Inflammatory macrophage treated with lipopolysaccharide for 1 hour (primary cell): ENCODE measurements around the gene SHFL.

Experiments
- DNase-seq, 2 donors: peaks; one replicate each; pipeline ENCODE4 v3.0.0-alpha.2; 2020 to 2022

Gene SHFL

DNA sequence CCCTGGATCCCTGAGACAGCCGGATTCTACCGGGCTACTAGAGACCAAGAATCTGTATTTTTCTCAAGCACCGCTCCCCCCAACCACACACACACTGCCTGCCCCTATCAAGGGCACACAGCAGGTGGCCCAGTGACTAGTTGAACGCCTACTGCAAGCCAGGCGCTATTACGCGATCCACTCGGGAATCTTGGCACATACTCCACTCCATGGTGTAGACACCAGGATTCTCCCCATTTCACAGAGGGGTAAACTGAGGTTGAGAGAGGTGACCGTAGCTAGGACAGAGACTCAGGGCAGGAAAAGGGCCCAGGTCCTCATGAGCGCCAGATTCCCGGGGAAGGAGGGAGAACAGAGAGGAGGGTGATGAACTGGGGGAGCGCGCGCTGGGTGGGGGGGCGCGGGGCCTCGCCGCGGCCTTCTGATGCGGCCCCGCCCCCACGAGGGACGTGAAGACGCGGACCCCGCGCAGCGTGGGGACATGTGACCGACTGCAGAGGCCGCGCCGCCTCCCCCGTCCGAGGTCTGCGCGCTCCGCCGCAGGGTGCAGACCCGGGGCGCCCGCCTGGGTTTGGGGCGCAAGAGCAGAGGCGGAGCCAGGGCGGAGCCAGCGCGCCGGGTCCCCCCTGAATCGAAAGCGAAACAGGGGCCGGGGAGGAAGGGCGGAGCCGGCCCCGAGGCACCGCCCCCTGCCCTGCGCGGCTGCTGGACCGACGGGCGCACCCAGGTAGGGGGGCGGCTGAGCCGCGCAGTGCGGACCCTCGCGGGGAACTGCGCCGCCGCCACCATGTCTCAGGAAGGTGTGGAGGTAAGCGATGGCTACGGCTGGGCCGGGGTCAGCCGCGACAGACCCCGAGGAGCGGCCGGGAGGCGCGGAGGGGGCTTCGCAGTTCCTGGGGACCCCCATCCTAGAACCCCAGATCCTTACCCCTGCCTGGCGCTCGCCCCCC, at the start of gene SHFL:
TSS of gene SHFL (plus strand) at position 677 of the 950 bp plus-strand sequence. CDS start at position 788, 111 bp downstream.
- DNase-seq = peak; percentile 51 to 87

DNA sequence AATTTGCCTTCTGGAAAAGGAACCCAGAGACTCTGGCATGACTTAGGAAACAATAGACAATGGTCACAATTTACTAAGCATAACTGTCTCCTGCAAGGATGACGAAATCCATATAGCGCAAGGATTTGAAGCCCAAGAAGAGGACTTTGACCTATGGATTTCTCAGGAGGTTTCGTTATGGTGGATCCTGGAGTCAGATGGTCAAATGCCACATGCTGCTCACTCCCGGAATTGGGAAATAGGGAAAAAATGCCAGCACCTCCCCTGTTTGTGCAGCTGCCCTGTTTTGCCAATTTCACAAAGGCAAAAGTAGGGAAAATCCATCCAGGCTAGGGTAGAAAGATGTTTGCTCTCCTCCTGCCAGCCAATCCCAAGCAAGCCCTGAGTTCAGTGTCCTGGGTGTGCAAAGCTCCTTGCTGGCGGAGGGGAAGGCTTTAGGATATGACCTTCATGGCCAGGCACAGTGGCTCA, 49.5 kb upstream of the SHFL start:
- DNase-seq = no peak

DNA sequence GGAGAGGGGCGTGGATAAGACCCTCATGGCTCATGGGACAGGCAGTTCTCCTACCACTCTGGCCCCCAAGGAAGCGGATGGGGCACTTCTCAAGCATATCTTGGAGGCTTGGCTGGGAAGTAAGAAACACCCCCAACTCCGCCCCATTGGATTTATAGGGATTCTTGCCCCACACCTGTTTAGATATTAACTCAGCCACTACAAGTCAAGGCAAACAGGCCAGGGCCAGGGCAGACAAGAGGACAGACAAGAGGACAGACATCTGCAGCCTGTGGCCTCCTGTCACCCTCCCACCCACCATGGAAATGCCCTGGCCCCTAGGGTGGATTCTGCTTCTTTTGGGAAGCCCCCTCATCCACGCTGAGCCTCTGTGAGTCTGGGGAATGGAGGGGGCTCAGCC, 48.8 kb upstream of the SHFL start:
- DNase-seq = no peak

DNA sequence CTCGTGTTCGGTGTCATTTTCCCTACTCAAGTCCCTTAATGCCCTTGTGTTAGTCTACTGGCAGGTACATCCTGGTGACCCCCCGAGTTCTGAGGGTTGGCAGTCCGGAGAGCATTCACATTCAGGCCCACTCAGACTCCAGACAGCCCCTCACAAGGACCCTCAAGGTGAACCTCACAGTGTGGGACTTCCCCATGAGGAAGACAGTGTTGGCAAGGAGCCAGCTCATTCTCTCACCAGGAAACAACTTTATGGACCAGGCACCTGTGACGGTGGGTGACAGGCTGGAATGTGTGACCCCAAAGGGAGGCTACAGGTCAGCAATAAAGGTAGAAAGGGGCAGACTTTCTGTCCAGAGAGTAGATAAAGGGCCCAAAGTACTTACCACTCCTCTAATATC, 48.3 kb upstream of the SHFL start:
- DNase-seq = no peak

DNA sequence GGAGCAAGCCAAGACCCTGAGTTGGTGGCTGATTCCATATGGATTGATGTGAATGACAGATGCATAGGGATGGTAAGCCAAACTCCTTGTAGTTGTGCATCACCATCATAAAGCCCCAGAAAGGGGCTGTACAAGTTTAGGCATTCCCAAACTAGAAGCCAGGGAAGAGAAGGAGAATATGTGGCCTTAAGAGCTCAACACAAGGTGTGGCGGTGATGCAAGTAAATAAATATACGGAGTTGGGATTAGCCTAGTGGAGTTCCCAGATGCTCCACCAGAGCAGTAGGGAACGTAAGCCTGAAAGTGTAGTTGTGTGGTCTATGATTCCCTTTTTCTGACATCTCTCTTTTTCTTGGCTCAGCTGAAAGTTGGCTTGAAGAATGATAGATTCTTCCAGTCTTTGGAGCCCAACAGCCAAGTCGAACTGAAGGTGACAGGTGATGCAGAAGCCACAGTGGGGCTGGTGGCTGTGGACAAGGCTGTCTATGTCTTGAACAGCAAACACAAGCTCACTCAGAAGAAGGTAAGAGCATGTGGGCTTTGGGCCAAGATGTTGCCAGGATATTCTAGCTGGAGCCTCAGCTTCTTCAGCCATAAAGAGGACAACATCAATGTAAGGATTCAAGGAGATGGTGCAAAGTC, 42.7 kb upstream of the SHFL start:
- DNase-seq = no peak

DNA sequence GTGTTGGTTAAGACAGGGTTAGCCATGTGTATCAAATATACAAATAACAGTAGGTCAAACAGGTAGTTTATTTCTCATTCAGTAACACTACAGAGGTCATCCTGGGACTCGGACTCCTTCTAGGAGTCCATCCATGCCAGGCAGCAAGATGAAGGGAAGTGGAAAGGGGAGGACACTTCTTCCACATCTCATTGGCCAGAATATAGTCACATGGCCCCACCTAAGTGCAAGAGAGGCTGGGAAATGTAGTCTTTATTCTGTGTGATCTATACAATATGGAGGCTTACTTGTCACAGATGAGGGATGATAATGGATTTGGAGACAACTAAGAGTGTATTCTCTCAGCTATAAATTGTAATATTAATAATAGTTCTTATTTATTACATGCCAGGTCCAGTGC, 41.7 kb upstream of the SHFL start:
- DNase-seq = no peak

DNA sequence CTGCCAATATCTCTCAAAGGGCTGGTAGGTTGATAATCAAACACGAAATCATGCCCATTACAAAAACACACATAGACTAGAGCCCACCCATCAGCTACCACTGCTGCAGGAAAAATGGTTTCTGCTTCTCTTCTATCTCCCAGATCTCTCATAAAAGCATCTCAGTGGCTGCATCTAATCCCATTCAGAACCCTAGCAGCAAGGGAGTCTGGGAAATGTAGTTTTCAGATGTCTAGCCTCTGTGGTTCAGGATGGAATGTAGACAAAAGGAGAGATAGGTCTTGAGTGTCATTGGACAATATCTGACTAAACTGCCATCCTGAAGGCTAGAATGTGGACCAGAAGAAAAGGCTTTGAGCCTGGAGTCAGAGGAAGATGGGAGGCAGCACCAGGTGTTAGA, 40.7 kb upstream of the SHFL start:
- DNase-seq = no peak

DNA sequence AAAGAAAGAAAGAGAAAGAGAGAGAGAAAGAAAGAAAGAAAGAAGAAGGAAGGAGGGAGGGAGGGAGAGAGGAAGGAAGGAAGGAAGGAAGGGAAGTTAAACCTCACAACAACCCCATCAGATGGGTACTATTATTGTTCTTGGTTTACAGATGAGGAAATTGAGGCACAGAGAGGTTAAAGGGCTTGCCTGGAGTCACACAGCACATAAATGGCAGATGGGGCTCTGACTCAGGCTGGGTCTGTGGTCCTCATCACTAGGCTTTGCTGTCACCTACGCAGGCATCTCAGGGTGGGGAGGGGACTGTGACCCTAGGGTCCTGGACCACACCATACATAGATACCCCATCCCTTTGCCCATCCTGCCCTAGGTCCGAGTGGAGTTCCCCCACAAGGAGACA, 36.5 kb upstream of the SHFL start:
- no peak for DNase-seq

DNA sequence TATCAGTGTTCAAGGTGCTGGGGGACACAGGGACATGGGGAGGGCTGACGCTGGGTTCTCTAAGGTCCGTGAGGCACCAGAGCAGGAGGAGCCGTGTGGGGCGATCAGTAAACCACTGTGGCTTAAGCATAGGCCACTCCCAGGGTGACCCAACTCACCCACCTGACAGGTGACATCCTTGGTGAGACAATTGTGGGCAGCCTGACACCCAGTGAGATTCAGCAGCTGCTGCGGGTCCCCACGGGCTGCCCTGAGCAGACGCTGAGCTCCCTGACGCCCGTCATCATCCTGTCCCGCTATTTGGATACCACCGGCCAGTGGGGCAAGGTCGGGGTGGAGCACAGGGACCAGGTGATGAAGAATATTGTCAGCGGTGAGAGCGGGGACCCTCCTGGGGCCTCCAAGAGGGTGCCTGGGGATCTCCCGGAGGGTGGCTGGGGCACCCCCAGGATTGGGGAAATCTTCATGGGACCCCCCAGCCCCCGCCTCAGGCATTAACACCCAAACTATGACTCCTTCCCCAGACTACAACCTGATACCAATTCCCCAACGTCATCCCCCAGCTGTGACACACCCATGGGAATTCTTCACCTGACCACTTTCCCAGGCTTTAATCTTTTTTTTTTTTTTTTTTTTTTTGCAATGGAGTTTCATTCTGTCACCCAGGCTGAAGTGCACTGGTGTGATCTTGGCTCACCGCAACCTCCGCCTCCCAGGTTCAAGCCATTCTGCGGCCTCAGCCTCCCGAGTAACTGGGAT, 33.3 kb upstream of the SHFL start:
- DNase-seq = no peak

DNA sequence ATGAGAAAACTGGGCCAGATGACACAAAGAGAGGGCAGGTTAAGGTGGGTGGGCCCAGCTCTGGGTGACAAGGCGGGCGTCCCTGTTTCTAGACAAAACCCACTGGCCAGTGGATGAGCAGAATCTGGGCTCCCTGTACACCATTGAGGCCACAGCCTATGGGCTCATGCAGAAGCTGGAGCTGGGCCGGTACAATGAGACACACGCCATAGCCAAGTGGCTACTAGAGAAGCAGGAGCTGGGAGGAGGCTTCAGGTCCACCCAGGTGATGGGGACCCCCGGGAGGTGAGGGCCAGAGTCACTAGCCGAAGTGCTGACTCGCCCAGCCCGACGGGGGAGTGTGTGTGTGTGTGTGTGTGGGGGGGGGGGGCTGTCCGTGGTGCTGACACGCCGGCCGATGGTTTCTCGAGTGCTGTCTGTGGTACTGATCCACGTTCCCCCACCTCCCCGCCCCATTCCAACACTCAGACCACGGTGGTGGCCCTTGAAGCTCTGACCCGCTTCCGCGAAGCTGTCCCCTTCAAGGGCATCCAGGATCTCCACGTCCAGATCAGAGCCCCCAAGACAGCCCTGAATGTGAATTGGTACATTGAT, 24.3 kb upstream of the SHFL start:
- DNase-seq = no peak

DNA sequence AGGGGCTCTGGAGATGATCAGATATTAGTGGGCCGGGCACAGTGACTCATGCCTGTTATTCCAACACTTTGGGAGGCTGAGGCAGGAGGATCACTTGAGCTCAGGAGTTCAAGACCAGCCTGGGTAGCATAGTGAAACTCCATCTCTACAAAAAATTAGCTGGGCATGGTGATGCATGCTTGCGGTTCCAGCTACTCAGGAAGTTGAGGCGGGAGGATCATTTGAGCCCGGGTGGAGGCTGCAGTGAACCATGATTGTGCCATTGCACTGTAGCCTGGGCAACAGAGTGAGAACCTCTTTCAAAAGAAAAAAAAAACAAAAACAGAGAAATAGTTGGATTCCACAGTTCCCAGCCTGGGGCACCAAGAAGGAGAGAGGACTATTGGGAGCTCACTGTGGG, 17.9 kb upstream of the SHFL start:
- no peak for DNase-seq

DNA sequence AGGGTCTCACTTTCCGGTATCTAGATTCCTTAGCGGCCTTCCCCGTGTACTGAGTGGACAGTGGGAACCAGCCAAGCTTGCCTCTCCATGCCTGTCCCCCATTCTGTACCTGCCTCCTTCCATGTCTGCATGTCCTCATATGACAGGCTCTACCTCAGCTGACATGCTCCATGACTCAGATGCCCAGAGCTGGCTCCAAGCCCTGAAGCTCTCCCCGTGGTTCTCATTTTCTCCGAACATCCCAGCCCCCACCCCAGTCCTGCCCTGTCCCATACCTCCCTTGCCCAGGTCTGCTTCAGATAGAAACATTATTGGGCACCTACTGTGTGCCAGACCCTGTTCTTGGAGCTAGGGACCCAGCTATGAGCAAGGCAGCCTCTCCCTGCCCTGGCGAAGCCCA, 17.1 kb upstream of the SHFL start:
- DNase-seq = no peak

DNA sequence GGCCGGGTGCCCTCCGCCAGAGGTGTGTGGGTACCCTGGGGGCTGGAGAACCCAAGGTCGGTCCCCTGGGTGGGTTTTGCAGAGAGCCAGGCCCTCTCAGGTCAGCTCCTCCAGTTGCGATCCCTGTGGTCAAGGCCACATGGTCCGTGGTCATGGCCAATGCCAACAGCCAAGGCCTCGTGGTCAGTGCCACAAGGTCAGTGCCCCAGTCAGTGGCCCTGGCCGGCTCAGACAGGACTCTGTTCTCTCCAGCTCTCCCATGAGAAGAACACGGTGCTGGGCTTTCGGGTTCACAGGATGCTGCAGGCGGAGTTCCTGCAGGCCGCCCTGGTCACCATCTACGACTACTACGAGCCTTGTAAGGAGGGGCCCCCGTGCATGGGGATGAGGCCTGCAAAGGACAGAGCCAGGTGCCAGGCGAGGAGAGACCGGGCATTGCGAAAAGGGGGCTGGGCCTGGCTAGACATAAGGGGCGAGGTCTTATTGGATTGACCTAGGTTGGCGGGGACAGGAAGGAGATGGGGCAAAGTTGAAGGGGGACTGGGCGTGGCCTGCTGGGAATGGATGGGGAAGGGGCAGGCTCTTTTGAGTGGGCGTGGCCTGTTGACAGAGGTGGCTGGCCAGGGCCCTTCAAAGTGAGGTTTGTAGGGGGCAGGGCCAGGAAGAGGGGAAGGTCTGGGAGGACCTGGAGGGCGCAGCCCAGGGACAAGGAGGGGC, 15.2 kb upstream of the SHFL start:
- no peak for DNase-seq

DNA sequence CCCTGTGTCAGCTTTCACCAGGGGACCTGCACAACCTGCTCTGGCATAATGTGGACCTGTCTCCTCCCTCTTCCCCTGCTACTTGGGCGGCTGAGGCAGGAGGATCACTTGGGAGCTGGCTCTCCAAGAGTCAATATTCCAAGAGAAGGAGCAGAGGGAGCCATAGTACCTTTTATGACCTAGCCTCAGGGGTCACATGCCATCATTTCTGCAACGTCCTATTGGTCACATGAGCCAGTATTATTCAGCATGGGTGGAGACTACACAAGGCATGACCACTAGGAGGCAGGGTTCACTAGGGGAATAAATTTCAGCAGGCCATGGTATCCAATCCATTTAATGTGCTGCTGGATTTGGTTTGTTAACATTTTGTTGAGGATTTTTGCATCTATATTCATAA, 12.0 kb upstream of the SHFL start:
- peak; percentile 16 to 43 for DNase-seq

DNA sequence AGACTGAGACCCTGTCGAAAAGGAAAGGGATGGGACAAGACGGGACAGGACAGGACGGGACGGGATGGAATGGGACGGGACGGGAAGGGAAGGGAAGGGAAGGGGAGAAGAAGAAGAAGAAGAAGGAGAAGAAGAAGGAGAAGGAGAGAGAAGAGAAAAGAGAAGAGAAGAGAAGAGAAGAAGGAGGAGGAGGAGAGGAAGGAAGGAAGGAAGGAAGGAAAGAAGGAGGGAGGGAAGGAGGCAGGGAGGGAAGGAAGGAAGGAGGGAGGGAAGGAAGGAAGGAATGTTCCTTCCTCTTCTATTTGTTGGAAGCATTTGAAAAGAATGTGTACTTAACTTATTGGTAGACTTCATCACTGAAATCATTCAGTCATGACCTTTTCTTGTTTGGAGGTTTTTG, 9.6 kb upstream of the SHFL start:
- DNase-seq = no peak

DNA sequence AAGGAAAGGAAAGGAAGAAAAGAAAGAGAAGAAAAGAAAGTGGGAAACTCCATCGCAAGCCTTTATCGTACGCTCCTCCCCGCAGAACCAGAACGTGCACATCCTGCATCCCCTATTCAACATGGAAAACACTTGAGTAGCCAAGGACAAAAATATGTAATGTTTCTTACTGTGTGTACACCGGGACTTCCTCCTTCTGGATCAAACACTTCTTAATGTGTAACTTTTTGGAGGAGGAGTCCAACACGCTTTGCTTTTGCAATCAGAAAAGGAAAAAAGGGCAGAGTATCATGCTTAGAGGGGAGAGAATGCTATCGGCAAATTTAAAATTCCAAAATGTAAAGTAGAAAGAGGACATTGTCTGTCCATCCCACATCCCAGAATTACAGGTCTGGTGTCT, 7.8 kb upstream of the SHFL start:
- peak; percentile 27 to 31 for DNase-seq

DNA sequence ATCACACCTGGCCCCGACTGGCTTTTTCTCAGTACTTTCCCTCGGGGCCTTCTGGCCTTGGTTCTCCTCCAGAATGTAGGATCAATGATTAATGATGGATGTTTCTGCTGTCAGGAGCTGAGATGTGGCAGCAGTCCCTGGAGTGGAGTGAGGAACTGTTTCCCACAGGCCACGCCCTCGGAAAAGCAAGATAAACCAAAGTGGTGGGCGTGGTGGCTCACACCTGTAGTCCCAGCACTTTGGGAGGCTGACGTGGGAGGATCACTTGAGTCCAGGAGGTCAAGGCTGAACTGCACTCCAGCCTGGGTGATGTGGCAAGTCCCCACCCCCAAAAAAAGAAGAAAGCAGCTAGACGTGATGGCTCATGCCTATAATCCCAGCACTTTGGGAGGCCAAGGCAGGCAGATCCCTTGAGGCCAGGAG, 7.1 kb upstream of the SHFL start:
- no peak for DNase-seq

DNA sequence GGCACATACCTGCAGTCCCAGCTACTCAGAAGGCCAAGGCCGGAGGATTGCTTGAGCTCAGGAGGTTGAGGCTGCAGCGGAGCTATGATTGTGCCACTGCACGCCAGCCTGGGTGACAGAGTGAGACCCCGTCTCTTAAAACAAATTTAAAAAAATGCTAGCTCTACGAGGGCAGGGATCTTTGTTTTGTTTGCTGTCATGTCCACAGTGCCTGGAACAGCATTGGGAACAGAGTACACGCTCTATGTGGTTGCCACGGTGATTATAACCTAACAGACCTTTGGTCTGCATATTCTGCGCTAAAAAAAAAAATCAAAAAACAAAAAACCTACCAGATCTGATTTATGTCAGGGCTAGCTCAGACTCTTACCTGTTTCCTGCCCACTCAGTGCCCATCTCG, 2.2 kb upstream of the SHFL start:
- no peak for DNase-seq

DNA sequence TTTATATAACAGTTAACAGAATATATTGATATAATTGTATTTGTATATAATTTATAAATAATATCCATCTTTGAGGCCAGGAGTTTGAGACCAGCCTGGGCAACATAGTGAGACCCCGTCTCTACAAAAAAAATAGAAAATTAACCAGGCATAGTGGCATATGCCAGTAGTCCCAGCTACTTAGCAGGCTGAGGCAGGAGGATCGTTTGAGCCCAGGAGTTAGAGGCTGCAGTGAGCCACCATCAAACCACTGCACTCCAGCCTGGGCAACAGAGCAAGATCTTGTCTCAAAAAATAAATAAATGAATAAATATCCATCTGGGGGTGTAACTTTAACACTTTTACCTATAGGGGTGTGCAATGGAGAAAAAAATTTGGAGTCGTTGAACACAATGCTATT, 1.3 kb upstream of the SHFL start:
- no peak for DNase-seq

DNA sequence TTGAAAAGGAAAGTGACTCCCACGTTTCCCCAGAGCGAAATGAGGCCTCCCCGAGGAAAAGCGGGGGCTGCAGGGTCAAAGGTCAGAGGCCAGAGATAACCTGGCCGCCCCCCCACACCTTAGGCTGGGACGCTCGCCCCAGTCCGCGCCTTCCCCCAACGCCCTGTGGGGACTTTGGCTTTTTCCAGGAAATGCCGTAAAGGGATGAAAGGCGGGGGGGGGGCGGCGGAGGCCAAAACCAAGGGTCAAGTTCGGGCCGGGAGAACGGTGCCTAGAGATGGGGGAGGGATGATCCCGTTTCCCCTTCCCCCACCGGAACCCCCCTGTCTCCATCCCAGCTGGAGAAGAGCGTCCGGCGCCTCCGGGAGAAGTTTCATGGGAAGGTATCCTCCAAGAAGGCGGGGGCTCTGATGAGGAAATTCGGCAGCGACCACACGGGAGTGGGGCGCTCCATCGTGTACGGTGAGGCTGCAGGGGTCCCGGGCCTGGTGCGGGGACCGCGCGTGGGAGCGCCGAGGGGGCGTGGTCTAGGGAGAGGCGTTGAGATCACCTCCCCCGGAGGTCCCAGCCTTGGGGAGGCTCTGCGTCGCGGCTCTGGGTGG, 575 bp downstream of the SHFL start:
- DNase-seq = no peak

DNA sequence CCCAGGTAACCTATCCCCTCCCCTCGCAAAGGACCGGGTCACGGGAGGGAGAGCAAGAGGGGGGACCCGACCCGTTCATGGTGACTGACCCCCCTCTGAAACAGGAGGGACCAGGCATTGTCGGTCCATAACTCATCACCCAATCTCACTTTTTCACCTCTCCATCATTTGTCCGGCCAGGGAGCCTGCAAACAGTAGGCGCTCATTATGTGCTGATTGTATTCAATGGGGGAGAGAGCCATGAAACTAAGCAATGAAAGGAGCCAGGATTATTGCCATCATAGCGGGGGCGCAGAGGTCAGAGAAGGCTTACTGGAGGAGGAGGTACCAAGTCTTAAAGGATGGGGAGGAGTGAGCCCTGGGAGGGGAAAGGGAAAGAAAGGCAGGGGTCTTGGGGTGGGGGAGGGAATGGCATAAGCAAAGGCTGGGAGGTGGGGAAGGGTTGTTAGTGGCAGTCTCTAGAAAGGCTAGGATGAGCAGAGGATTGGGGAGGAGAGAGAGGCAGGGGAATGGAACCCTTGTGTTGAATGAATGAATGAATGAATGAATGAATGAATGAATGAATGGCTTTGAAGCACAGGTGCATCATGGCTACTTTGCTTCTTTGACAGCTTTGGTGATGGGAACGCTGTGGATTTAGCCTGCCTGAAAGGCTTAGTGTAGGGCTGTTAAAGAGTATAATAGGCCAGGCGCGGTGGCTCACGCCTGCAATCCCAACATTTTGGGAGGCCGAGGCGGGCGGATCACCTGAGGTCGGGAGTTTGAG, 1.4 kb downstream of the SHFL start:
- DNase-seq = no peak
